ENCODE results near the gene OTUD1.

DNA sequence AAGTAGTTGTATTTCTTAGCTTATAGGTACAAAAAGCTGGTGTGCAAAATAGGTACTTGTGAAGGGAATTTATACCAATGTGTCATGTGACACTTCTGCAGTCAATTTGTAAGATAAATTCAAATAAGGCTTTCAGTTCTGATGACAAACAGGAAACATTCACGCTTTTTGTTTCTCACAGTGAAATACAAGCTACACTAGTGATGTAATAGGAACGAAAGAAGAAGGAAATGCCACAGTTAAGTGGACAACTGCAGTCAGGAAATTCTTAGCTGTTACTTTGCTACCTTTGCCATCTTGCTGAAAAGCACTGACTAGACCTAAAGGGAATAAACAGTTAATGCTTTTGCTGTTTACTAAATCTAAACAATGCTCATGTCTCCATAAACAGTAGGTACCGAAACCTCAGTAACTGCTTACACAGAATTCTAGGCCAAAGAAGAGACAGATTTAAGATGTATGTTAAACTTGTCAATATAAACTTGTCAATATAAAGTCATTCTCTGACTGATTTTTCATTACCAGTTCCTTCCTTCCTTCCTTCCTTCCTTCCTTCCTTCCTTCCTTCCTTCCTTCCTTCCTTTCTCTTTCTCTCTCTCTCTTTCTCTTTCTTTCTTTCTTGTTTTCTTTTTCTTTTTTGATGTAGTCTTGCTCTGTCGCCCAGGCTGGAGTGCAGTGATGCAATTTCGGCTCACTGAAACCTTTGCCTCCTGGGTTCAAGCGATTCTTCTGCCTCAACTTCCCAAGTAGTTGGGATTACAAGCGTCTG lies 10.1 kb downstream of the OTUD1 start:
- TF ChIP-seq POLR2AphosphoS5 (IDR thresholded peaks at IDR 0.05), result no peak
- TF ChIP-seq, protein P1, sequence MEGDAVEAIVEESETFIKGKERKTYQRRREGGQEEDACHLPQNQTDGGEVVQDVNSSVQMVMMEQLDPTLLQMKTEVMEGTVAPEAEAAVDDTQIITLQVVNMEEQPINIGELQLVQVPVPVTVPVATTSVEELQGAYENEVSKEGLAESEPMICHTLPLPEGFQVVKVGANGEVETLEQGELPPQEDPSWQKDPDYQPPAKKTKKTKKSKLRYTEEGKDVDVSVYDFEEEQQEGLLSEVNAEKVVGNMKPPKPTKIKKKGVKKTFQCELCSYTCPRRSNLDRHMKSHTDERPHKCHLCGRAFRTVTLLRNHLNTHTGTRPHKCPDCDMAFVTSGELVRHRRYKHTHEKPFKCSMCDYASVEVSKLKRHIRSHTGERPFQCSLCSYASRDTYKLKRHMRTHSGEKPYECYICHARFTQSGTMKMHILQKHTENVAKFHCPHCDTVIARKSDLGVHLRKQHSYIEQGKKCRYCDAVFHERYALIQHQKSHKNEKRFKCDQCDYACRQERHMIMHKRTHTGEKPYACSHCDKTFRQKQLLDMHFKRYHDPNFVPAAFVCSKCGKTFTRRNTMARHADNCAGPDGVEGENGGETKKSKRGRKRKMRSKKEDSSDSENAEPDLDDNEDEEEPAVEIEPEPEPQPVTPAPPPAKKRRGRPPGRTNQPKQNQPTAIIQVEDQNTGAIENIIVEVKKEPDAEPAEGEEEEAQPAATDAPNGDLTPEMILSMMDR (IDR thresholded peaks at IDR 0.05), result no peak
- TF ChIP-seq POLR2A (IDR thresholded peaks at IDR 0.05), result no peak
- no peak for TF ChIP-seq EP300 (IDR thresholded peaks at IDR 0.05)
